SK-N-SH (cell line): ENCODE measurements around the gene LMO4. TPM values are rescaled to one million over a fixed set of nuclear protein-coding genes. Genes with fewer than 3 reads are reported as not detected.

Experiments
- CTCF ChIA-PET: fragments of 300-600, 350-600 bp; formaldehyde crosslinking; extraction: SDS; loops from one replicate; lab custom pipeline; 2021; lab: Yijun Ruan, JAX
- POLR2A ChIA-PET: fragments of 350-600 bp; sonication (Branson Sonifier 250); formaldehyde crosslinking; extraction: SDS; loops from one replicate; lab custom pipeline; 2020; ENCODE audit warnings: antibody characterized with exemption, inconsistent platforms; lab: Yijun Ruan, JAX
- DNase-seq: peaks from one replicate; pipeline ENCODE4 v3.0.0; 2012
- H2AFZ ChIP-seq: fragments of 200-600 bp; sonication (generic); 2 replicates; pipeline ENCODE4 v1.8.1; 2016; ENCODE audit warnings: antibody characterized with exemption, mild to moderate bottlenecking, low read depth
- H3F3A ChIP-seq: fragments of 200-600 bp; sonication (generic); replicated peaks from 2 replicates; pipeline ENCODE3; 2016; ENCODE audit warnings: antibody characterized with exemption, mild to moderate bottlenecking; ENCODE audit not compliant: insufficient read depth
- H3K27ac ChIP-seq, 2 experiments: fragments of 200-500 bp in 1 of 2; fragments of 200-600 bp in 1 of 2; sonication (Bioruptor generic) in 1 of 2; sonication (generic), shearing (Covaris generic) in 1 of 2; 2 replicates each; pipeline versions ENCODE4 v1.5.1 to v1.6.1; 2014 to 2016; ENCODE audit warnings: low read depth in 2 of 2, inconsistent platforms in 1 of 2, low read length in 1 of 2, mild to moderate bottlenecking in 1 of 2, mixed read lengths in 1 of 2
- H3K27me3 ChIP-seq: fragments of 200-600 bp; sonication (generic), shearing (Covaris generic); 2 replicates; pipeline ENCODE4 v1.6.1; 2016; ENCODE audit warnings: mixed run types; ENCODE audit not compliant: insufficient read depth
- H3K36me3 ChIP-seq, 2 experiments: fragments of 200-500 bp in 1 of 2; fragments of 200-600 bp in 1 of 2; sonication (Bioruptor generic) in 1 of 2; sonication (generic) in 1 of 2; replicated peaks in 1 of 2; 2 replicates each; pipeline versions ENCODE3 to v1.5.1; 2014 to 2016; ENCODE audit warnings: low read length in 1 of 2, mild to moderate bottlenecking in 1 of 2; ENCODE audit not compliant: insufficient read depth in 2 of 2, control insufficient read depth in 1 of 2
- H3K4me1 ChIP-seq, 2 experiments: fragments of 200-500 bp in 1 of 2; fragments of 200-600 bp in 1 of 2; sonication (Bioruptor generic) in 1 of 2; sonication (generic), shearing (Covaris generic) in 1 of 2; 2 replicates each; pipeline versions ENCODE4 v1.5.1 to v1.6.1; 2014 to 2016; ENCODE audit warnings: low read depth in 1 of 2, low read length in 1 of 2, mixed run types in 1 of 2; ENCODE audit not compliant: insufficient read depth in 2 of 2, control insufficient read depth in 1 of 2
- H3K4me2 ChIP-seq: fragments of 200-600 bp; sonication (generic), shearing (Covaris generic); 2 replicates; pipeline ENCODE4 v1.6.1; 2017; ENCODE audit warnings: mixed run types
- H3K4me3 ChIP-seq, 2 experiments: fragments of 200-500 bp in 1 of 2; fragments of 200-600 bp in 1 of 2; sonication (Bioruptor generic) in 1 of 2; sonication (generic), shearing (Covaris generic) in 1 of 2; 2 replicates each; pipeline versions ENCODE4 v1.5.1 to v1.8.1; 2014 to 2016; ENCODE audit warnings: low read depth in 2 of 2, inconsistent platforms in 1 of 2, low read length in 1 of 2, mild to moderate bottlenecking in 1 of 2, mixed read lengths in 1 of 2, moderate library complexity in 1 of 2
- H3K79me2 ChIP-seq: fragments of 200-600 bp; sonication (generic); 2 replicates; pipeline ENCODE4 v1.8.1; 2017; ENCODE audit warnings: mild to moderate bottlenecking; ENCODE audit not compliant: insufficient read depth
- H3K9ac ChIP-seq: fragments of 200-600 bp; sonication (generic); 2 replicates; pipeline ENCODE4 v1.6.1; 2017; ENCODE audit warnings: mixed run types
- H3K9me2 ChIP-seq: fragments of 200-600 bp; sonication (generic); 2 replicates; pipeline ENCODE4 v1.6.1; 2017; ENCODE audit warnings: mixed run types
- H3K9me3 ChIP-seq: fragments of 200-600 bp; sonication (generic); 2 replicates; pipeline ENCODE4 v1.6.1; 2017; ENCODE audit warnings: mixed run types, mild to moderate bottlenecking, moderate library complexity
- H4K20me1 ChIP-seq: fragments of 200-600 bp; sonication (generic); 2 replicates; pipeline ENCODE4 v1.6.1; 2017; ENCODE audit warnings: mild to moderate bottlenecking, mixed run types; ENCODE audit not compliant: insufficient read depth
- EP300 ChIP-seq, 2 experiments: IDR thresholded peaks; 2 replicates each; pipeline versions ENCODE4 v1.4.0 to v1.6.1; 2012; ENCODE audit warnings: borderline replicate concordance in 1 of 2, low read depth in 1 of 2, low read length in 1 of 2
- FOXM1 ChIP-seq: IDR thresholded peaks from 2 replicates; pipeline ENCODE4 v1.4.0; 2012; ENCODE audit warnings: low read depth, mild to moderate bottlenecking
- GATA2 ChIP-seq: sonication (generic); formaldehyde crosslinking; IDR thresholded peaks from 2 replicates; pipeline ENCODE4 v1.5.0; 2020; ENCODE audit warnings: mild to moderate bottlenecking, missing genetic modification reagents
- NFIC ChIP-seq: IDR thresholded peaks from 2 replicates; pipeline ENCODE4 v1.4.0; 2012; ENCODE audit warnings: borderline replicate concordance
- SIN3A ChIP-seq: IDR thresholded peaks from 2 replicates; pipeline ENCODE4 v1.6.1; 2012; ENCODE audit warnings: low read depth, mild to moderate bottlenecking, low read length, moderate library complexity, borderline replicate concordance
- TCF12 ChIP-seq: IDR thresholded peaks from 2 replicates; pipeline ENCODE4 v1.4.0; 2012
- WGBS: methylation state at CpG from one replicate; pipeline ENCODE4 v1.1.6; 2017; ENCODE audit warnings: low lambda C conversion rate; 5-methylcytosine and 5-hydroxymethylcytosine counted together
- polyA plus RNA-seq, 3 experiments: library from polyadenylated mRNA; depleted of rRNA; stranded (reverse); fragments of >200 nt; gene quantifications; 2 replicates each; pipeline ENCODE4 v1.2.3, GENCODE V29; 2012
- TF ChIP-seq, protein P1 (sequence below): IDR thresholded peaks from 2 replicates; pipeline ENCODE4 v1.4.0; 2012; ENCODE audit warnings: low read depth, borderline replicate concordance
- TF ChIP-seq, protein P2 (sequence below): IDR thresholded peaks from 2 replicates; pipeline ENCODE4 v1.6.1; 2012; ENCODE audit warnings: mild to moderate bottlenecking, low read depth, low read length, moderate library complexity

The LMO4 gene
- polyA plus RNA-seq, 1 of the 3 experiments (the other 2 are of a cell fraction), result 64.7 TPM

DNA sequence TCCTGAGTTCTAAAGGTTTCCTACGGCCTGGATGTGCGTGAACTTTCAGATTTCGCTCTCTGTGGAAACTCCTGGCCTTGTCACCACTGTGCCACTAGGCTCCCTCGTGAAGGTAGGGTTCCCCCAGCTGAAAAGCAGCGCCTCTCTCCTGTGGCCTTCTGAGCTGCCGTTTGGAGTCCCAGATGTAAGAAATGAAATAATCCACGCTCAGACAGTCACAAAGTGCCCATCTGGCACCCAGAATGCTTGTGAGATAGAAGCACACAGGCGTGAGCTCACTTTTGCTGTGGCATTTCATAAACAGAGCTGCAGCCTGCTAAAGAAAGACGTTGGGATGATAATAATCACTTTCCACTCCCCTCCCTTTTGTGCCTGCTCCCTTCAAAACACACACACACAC lies 65.8 kb downstream of the LMO4 start:
- peaks cover 20% of the 10 kb centered on the region for H3F3A ChIP-seq
- no peak overlapping the region for H3K4me3 ChIP-seq
- ChIA-PET POLR2A (no interaction called here), CTCF (interaction anchor here (0.9 kb wide), 1 partner anchor 69 kb away, joined by 3 read pairs; no protein-coding TSS in a partner anchor)
- no peaks in the 10 kb centered on the region for H3K79me2 ChIP-seq
- 0 out of 2 replicates have a peak, but pooled peaks cover 4% of the 10 kb centered on the region for H3K9me3 ChIP-seq
- peaks cover 3 to 16% of the 10 kb centered on the region in 2 experiments; a peak in 3 of 4 replicates for H3K4me1 ChIP-seq
- DNase-seq, result no peak
- TF ChIP-seq SIN3A, result no peak
- TF ChIP-seq FOXM1, result no peak
- no peak for TF ChIP-seq GATA2
- TF ChIP-seq TCF12, result no peak
- TF ChIP-seq, protein P1, sequence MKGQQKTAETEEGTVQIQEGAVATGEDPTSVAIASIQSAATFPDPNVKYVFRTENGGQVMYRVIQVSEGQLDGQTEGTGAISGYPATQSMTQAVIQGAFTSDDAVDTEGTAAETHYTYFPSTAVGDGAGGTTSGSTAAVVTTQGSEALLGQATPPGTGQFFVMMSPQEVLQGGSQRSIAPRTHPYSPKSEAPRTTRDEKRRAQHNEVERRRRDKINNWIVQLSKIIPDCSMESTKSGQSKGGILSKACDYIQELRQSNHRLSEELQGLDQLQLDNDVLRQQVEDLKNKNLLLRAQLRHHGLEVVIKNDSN, result no peak
- TF ChIP-seq, protein P2, sequence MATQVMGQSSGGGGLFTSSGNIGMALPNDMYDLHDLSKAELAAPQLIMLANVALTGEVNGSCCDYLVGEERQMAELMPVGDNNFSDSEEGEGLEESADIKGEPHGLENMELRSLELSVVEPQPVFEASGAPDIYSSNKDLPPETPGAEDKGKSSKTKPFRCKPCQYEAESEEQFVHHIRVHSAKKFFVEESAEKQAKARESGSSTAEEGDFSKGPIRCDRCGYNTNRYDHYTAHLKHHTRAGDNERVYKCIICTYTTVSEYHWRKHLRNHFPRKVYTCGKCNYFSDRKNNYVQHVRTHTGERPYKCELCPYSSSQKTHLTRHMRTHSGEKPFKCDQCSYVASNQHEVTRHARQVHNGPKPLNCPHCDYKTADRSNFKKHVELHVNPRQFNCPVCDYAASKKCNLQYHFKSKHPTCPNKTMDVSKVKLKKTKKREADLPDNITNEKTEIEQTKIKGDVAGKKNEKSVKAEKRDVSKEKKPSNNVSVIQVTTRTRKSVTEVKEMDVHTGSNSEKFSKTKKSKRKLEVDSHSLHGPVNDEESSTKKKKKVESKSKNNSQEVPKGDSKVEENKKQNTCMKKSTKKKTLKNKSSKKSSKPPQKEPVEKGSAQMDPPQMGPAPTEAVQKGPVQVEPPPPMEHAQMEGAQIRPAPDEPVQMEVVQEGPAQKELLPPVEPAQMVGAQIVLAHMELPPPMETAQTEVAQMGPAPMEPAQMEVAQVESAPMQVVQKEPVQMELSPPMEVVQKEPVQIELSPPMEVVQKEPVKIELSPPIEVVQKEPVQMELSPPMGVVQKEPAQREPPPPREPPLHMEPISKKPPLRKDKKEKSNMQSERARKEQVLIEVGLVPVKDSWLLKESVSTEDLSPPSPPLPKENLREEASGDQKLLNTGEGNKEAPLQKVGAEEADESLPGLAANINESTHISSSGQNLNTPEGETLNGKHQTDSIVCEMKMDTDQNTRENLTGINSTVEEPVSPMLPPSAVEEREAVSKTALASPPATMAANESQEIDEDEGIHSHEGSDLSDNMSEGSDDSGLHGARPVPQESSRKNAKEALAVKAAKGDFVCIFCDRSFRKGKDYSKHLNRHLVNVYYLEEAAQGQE, result no peak
- no peak for TF ChIP-seq NFIC
- no peak overlapping the region for H3K9ac ChIP-seq
- H3K27ac ChIP-seq, result no peak overlapping the region
- H3K36me3 ChIP-seq, result peaks cover 0 to 7% of the 10 kb centered on the region in 2 experiments
- H2AFZ ChIP-seq, result no peak overlapping the region
- no peak overlapping the region for H3K4me2 ChIP-seq
- WGBS, result 80% methylated on average over 9 of the region's 9 CpGs
- H3K9me2 ChIP-seq, result no peaks in the 10 kb centered on the region
- H4K20me1 ChIP-seq, result no peaks in the 10 kb centered on the region
- no peaks in the 10 kb centered on the region for H3K27me3 ChIP-seq

DNA sequence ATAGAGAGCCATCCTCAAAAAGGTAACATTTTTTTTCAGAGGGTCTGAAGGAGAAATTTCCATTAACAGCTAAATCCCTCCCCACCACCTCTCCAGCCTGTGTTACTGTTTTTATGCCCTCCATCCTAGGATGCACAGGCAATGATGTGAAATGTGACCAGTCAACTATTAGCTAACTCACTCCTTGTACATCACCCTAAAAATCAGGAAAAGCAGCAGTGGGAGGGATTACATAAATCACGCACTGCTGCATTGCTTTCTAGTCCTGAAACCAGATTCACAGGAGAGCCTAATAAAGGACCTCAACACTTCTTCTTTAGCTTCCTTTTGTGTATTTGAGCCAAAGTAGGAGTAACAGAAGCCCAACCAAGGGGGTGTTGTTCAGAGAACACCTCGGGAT lies 66.3 kb downstream of the LMO4 start:
- Histone ChIP-seq H3K79me2 (no peaks in the 10 kb centered on the region), H4K20me1 (no peaks in the 10 kb centered on the region), H3K9ac (no peak overlapping the region), H3K27me3 (no peaks in the 10 kb centered on the region), H3K9me2 (no peaks in the 10 kb centered on the region), H3K36me3 (peaks cover 0 to 2% of the 10 kb centered on the region in 2 experiments), H3K4me1 (peaks cover 3 to 16% of the 10 kb centered on the region in 2 experiments; a peak in 3 of 4 replicates), H3K4me3 (no peak overlapping the region)
- no peak for DNase-seq
- ChIA-PET CTCF (interaction anchor here (0.9 kb wide), 1 partner anchor 70 kb away, joined by 3 read pairs; no protein-coding TSS in a partner anchor), POLR2A (no interaction called here)
- 85% methylated on average over 2 of the region's 2 CpGs for WGBS
- no peak for TF ChIP-seq EP300 (IDR thresholded peaks at IDR 0.05; ENCODE audit: borderline replicate concordance in 1 of 2, low read depth in 1 of 2, low read length in 1 of 2)
- TF ChIP-seq, all 33 proteins: peak for 0
- Histone ChIP-seq H3F3A (peaks cover 20% of the 10 kb centered on the region), H2AFZ (no peak overlapping the region), H3K4me2 (no peak overlapping the region), H3K27ac (no peak overlapping the region), H3K9me3 (0 out of 2 replicates have a peak, but pooled peaks cover 4% of the 10 kb centered on the region)
